ENCODE results near the gene GSC2.

GSC2 gene

GRCh38 chr22:19178065-19178656 is 28.1 kb upstream of the GSC2 start:
- Histone ChIP-seq H3K9me3 (ENCODE audit: control insufficient read depth in 5 of 5, low read length in 5 of 5) (no peaks in the 10 kb centered on the region), H3K4me3 (ENCODE audit: low read depth in 1 of 5, low read length in 5 of 5) (peak overlapping the region in 4 of 5 donors; percentile 63 to 75 (median 66)), H3K27ac (ENCODE audit: low read depth, low read length) (peak overlapping the region; percentile 37), H3K9ac (ENCODE audit: low read length in 5 of 5) (peak overlapping the region in 4 of 5 donors; percentile 52 to 76 (median 69)), H3K36me3 (ENCODE audit: control insufficient read depth in 5 of 5, insufficient read depth in 5 of 5, low read length in 5 of 5) (peaks cover 0 to 18% (median 8%) of the 10 kb centered on the region in 5 donors), H3K4me1 (ENCODE audit: control insufficient read depth in 5 of 5, insufficient read depth in 5 of 5, low read length in 5 of 5) (peaks cover 15 to 62% (median 56%) of the 10 kb centered on the region in 5 donors), H3K27me3 (ENCODE audit: control insufficient read depth in 5 of 5, insufficient read depth in 4 of 5, low read length in 5 of 5) (no peaks in the 10 kb centered on the region)

- Histone ChIP-seq H3K36me3 (ENCODE audit: control insufficient read depth in 5 of 5, insufficient read depth in 5 of 5, low read length in 5 of 5) (peaks cover 0 to 14% (median 6%) of the 10 kb centered on the region in 5 donors), H3K4me1 (ENCODE audit: control insufficient read depth in 5 of 5, insufficient read depth in 5 of 5, low read length in 5 of 5) (peaks cover 19 to 69% (median 63%) of the 10 kb centered on the region in 5 donors), H3K27ac (ENCODE audit: low read depth, low read length) (peak overlapping the region; percentile 37), H3K4me3 (ENCODE audit: low read depth in 1 of 5, low read length in 5 of 5) (peak overlapping the region in 4 of 5 donors; percentile 63 to 75 (median 66)), H3K9me3 (ENCODE audit: control insufficient read depth in 5 of 5, low read length in 5 of 5) (no peaks in the 10 kb centered on the region), H3K9ac (ENCODE audit: low read length in 5 of 5) (peak overlapping the region in 4 of 5 donors; percentile 52 to 76 (median 69)), H3K27me3 (ENCODE audit: control insufficient read depth in 5 of 5, insufficient read depth in 4 of 5, low read length in 5 of 5) (no peaks in the 10 kb centered on the region)
Observed at GRCh38 chr22:19177164-19178064, 27.3 kb upstream of the GSC2 start.

DNA sequence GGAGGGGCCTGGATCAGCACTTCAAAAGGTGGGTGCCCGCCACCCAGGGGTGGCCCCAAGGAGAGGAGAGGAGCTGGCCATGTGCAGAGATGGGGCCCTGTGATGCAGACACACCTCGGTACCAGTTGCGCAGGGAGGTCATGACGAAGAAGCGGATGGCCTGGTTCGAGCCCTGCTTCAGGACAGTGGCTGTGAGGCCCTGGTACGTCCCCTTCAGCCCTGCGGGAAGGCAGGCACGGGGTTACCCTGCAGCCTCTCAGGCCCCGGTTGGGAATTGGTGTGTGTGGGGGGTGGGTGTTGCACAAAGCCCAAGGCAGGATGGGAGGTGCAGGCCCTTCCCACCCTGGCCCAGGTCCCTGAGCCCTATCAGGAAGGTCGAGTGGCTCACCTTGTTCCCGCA is 26.6 kb upstream of the GSC2 start:
- peak overlapping the region; percentile 37 for H3K27ac ChIP-seq (ENCODE audit: low read depth, low read length)
- H3K36me3 ChIP-seq (ENCODE audit: control insufficient read depth in 5 of 5, insufficient read depth in 5 of 5, low read length in 5 of 5), result peaks cover 0 to 14% (median 6%) of the 10 kb centered on the region in 5 donors
- no peak overlapping the region for H3K4me3 ChIP-seq (ENCODE audit: low read depth in 1 of 5, low read length in 5 of 5)
- H3K27me3 ChIP-seq (ENCODE audit: control insufficient read depth in 5 of 5, insufficient read depth in 4 of 5, low read length in 5 of 5), result no peaks in the 10 kb centered on the region
- H3K9me3 ChIP-seq (ENCODE audit: control insufficient read depth in 5 of 5, low read length in 5 of 5), result no peaks in the 10 kb centered on the region
- peak overlapping the region in 1 of 5 donors; percentile 47 for H3K9ac ChIP-seq (ENCODE audit: low read length in 5 of 5)
- H3K4me1 ChIP-seq (ENCODE audit: control insufficient read depth in 5 of 5, insufficient read depth in 5 of 5, low read length in 5 of 5), result peaks cover 22 to 76% (median 70%) of the 10 kb centered on the region in 5 donors

DNA sequence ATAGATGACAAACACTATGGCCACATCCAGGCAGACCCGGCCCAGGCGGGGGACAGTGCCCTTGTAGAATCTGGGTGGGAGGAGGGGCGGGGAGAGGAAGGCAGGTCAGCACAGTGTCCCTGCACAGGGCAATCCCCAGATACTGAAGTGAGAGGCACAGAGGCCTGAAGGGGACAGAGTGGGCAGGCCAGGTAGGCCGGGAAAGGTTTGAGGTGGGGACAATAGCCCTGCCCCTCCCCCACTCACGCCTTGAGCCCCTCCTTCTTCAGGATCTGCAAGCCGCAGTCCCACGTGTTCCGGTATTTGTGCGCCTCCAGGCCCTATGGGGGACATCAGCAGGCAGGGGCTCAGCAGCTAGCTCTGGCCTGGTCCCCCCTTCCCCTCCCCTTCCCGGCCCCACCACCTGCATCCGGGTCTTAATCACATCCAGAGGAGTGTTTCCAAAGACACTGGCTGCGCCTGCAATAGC is 26.1 kb upstream of the GSC2 start:
- Histone ChIP-seq H3K9me3 (ENCODE audit: control insufficient read depth in 5 of 5, low read length in 5 of 5) (no peaks in the 10 kb centered on the region), H3K36me3 (ENCODE audit: control insufficient read depth in 5 of 5, insufficient read depth in 5 of 5, low read length in 5 of 5) (peaks cover 0 to 14% (median 6%) of the 10 kb centered on the region in 5 donors), H3K27ac (ENCODE audit: low read depth, low read length) (peak overlapping the region; percentile 37), H3K9ac (ENCODE audit: low read length in 5 of 5) (no peak overlapping the region), H3K4me3 (ENCODE audit: low read depth in 1 of 5, low read length in 5 of 5) (no peak overlapping the region), H3K27me3 (ENCODE audit: control insufficient read depth in 5 of 5, insufficient read depth in 4 of 5, low read length in 5 of 5) (no peaks in the 10 kb centered on the region), H3K4me1 (ENCODE audit: control insufficient read depth in 5 of 5, insufficient read depth in 5 of 5, low read length in 5 of 5) (peaks cover 22 to 80% (median 71%) of the 10 kb centered on the region in 5 donors)

DNA sequence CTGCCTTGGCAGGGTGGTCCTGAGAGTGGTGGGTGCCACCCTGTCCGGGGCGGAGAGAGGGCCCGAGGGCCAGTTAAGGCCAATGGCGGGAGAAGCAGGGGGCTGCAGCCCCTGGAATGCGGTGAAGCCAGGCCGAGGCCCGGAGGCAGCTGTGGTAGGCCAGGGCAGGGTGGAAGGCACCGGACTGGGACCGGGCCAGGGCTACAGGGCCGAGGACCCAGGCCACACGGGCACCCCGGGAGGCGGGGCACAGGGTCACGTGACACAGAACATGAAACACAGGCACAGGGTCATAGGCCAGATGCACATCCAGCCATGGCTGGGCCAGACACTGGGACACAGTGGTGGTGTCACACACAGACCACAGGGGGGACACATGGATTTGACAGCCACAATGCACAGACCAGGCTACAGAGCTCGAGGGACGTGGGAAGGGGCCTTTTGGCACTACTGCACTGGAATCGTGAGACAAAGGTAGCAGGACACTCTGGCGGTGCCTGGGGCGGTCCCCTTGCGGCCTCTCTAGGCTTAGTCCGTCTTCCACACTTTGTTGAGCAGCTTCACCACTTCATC is 25.6 kb upstream of the GSC2 start:
- no peaks in the 10 kb centered on the region for H3K9me3 ChIP-seq (ENCODE audit: control insufficient read depth in 5 of 5, low read length in 5 of 5)
- H3K9ac ChIP-seq (ENCODE audit: low read length in 5 of 5), result no peak overlapping the region
- H3K36me3 ChIP-seq (ENCODE audit: control insufficient read depth in 5 of 5, insufficient read depth in 5 of 5, low read length in 5 of 5), result peaks cover 0 to 14% (median 6%) of the 10 kb centered on the region in 5 donors
- no peak overlapping the region for H3K4me3 ChIP-seq (ENCODE audit: low read depth in 1 of 5, low read length in 5 of 5)
- H3K27me3 ChIP-seq (ENCODE audit: control insufficient read depth in 5 of 5, insufficient read depth in 4 of 5, low read length in 5 of 5), result no peaks in the 10 kb centered on the region
- peaks cover 24 to 86% (median 76%) of the 10 kb centered on the region in 5 donors for H3K4me1 ChIP-seq (ENCODE audit: control insufficient read depth in 5 of 5, insufficient read depth in 5 of 5, low read length in 5 of 5)
- H3K27ac ChIP-seq (ENCODE audit: low read depth, low read length), result peak overlapping the region; percentile 37

- Histone ChIP-seq H3K9ac (ENCODE audit: low read length in 5 of 5) (no peak overlapping the region), H3K4me3 (ENCODE audit: low read depth in 1 of 5, low read length in 5 of 5) (no peak overlapping the region), H3K27ac (ENCODE audit: low read depth, low read length) (peak overlapping the region; percentile 82), H3K36me3 (ENCODE audit: control insufficient read depth in 5 of 5, insufficient read depth in 5 of 5, low read length in 5 of 5) (peaks cover 0 to 14% (median 6%) of the 10 kb centered on the region in 5 donors), H3K9me3 (ENCODE audit: control insufficient read depth in 5 of 5, low read length in 5 of 5) (no peaks in the 10 kb centered on the region), H3K4me1 (ENCODE audit: control insufficient read depth in 5 of 5, insufficient read depth in 5 of 5, low read length in 5 of 5) (peaks cover 24 to 89% (median 82%) of the 10 kb centered on the region in 5 donors), H3K27me3 (ENCODE audit: control insufficient read depth in 5 of 5, insufficient read depth in 4 of 5, low read length in 5 of 5) (peaks cover 0 to 2% (median 1%) of the 10 kb centered on the region in 5 donors)
Observed at GRCh38 chr22:19175026-19175601, 25.0 kb upstream of the GSC2 start.

DNA sequence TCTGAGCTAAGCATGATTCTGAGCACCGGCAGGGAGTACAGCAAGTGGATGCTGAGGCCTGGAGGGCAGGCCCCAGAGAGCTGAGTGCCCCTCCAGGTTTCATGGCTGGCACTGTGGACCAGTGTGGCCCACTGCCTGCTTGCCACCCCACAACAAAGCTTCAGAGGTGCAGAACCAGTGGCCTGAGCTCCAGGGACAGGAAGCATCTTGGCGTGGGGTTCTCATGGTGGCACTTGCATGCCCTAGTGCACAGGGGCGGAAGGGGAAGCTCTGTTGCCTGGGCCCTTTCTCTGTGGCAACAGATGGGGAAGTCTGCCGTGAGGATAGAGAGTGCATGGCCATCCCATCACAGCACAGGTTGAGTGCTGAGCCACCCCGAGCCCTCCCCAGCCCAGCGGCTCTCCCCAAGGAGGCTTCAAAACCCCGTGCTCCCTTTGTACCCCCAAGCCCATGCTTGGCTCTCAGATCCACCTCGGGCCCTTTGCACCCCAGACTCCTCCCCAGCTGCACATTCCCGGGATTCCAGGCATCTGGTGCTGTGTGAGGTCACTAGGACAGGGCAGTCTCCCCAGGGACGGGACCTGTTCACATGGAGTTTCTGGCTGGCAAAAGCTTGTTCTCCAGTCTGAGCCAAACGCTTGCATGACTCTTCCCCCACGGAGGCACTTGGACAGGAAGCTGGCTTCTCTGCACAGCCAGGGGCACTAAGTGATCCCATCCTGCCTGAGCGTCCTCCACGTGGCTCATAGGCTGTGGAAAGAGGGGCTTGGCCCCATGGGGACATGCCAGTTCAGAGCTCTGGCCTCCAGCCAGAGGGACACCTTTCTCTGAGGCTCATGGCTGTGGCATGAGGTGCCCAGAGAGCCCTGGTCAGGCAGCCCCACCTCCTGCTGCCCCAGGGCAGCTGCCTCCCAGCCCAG is 24.3 kb upstream of the GSC2 start:
- peak overlapping the region; percentile 82 for H3K27ac ChIP-seq (ENCODE audit: low read depth, low read length)
- H3K4me3 ChIP-seq (ENCODE audit: low read depth in 1 of 5, low read length in 5 of 5), result peak overlapping the region in 1 of 5 donors; percentile 11
- no peaks in the 10 kb centered on the region for H3K9me3 ChIP-seq (ENCODE audit: control insufficient read depth in 5 of 5, low read length in 5 of 5)
- peaks cover 0 to 14% (median 6%) of the 10 kb centered on the region in 5 donors for H3K36me3 ChIP-seq (ENCODE audit: control insufficient read depth in 5 of 5, insufficient read depth in 5 of 5, low read length in 5 of 5)
- H3K4me1 ChIP-seq (ENCODE audit: control insufficient read depth in 5 of 5, insufficient read depth in 5 of 5, low read length in 5 of 5), result peaks cover 24 to 91% (median 86%) of the 10 kb centered on the region in 5 donors
- no peak overlapping the region for H3K9ac ChIP-seq (ENCODE audit: low read length in 5 of 5)
- H3K27me3 ChIP-seq (ENCODE audit: control insufficient read depth in 5 of 5, insufficient read depth in 4 of 5, low read length in 5 of 5), result peaks cover 4 to 9% (median 8%) of the 10 kb centered on the region in 5 donors

- H3K9ac ChIP-seq (ENCODE audit: low read length in 5 of 5), result peak overlapping the region in 3 of 5 donors; percentile 57 to 96 (median 95)
Observed at GRCh38 chr22:19173047-19174035, 23.2 kb upstream of the GSC2 start.

More at GRCh38 chr22:19173047-19174035, 23.2 kb upstream of the GSC2 start:
- Histone ChIP-seq H3K4me3 (ENCODE audit: low read depth in 1 of 5, low read length in 5 of 5) (peak overlapping the region in 3 of 5 donors; percentile 4 to 90 (median 86)), H3K9me3 (ENCODE audit: control insufficient read depth in 5 of 5, low read length in 5 of 5) (no peaks in the 10 kb centered on the region), H3K4me1 (ENCODE audit: control insufficient read depth in 5 of 5, insufficient read depth in 5 of 5, low read length in 5 of 5) (peaks cover 24 to 90% (median 84%) of the 10 kb centered on the region in 5 donors), H3K27me3 (ENCODE audit: control insufficient read depth in 5 of 5, insufficient read depth in 4 of 5, low read length in 5 of 5) (peaks cover 13 to 19% (median 18%) of the 10 kb centered on the region in 5 donors), H3K27ac (ENCODE audit: low read depth, low read length) (peak overlapping the region; percentile 85), H3K36me3 (ENCODE audit: control insufficient read depth in 5 of 5, insufficient read depth in 5 of 5, low read length in 5 of 5) (peaks cover 0 to 14% (median 6%) of the 10 kb centered on the region in 5 donors)
